Ovary (tissue), 9 donors: ENCODE results near the gene ZBBX. TPM values are rescaled to one million over a fixed set of nuclear protein-coding genes. Genes with fewer than 3 reads are reported as not detected.

Experiments
- DNase-seq, 5 donors: peaks; one replicate each; pipeline ENCODE4 v3.0.0-alpha.2; 2019 to 2020
- H3K27ac ChIP-seq, 2 donors: fragments of 200-600 bp; one replicate each; pipeline versions ENCODE4 v1.5.1 to v1.8.0; 2019 to 2022
- H3K27me3 ChIP-seq: fragments of 200-600 bp; one replicate; pipeline ENCODE4 v1.8.0; 2022
- H3K36me3 ChIP-seq: fragments of 200-600 bp; sonication (generic); one replicate; pipeline ENCODE4 v1.5.1; 2019
- H3K4me1 ChIP-seq: one replicate; pipeline ENCODE4 v1.8.1; 2013; ENCODE audit warnings: mild to moderate bottlenecking, moderate library complexity; ENCODE audit not compliant: insufficient read depth
- H3K4me3 ChIP-seq: fragments of 200-600 bp; sonication (generic); one replicate; pipeline ENCODE4 v1.5.1; 2017
- H3K9me3 ChIP-seq, 2 donors: fragments of 200-600 bp in 1 of 2; sonication (generic) in 1 of 2; one replicate each; pipeline versions ENCODE4 v1.5.1 to v1.8.1; 2013 to 2019; ENCODE audit warnings: mild to moderate bottlenecking in 1 of 2, moderate library complexity in 1 of 2
- CTCF ChIP-seq, 3 donors: fragments of 450-650 bp in 2 of 3; fragments of 200-600 bp in 1 of 3; IDR thresholded peaks; one replicate each; pipeline versions ENCODE4 v1.5.1 to v1.8.0; 2016 to 2022; ENCODE audit warnings: antibody characterized with exemption in 3 of 3, mild to moderate bottlenecking in 1 of 3
- EP300 ChIP-seq: sonication (generic); formaldehyde crosslinking; IDR thresholded peaks from one replicate; pipeline ENCODE4 v1.6.1; 2017; ENCODE audit warnings: antibody characterized with exemption
- POLR2A ChIP-seq: fragments of 450-650 bp; IDR thresholded peaks from one replicate; pipeline ENCODE4 v1.6.1; 2017; ENCODE audit warnings: antibody characterized with exemption, mild to moderate bottlenecking, moderate library complexity
- WGBS, 3 donors: extraction: QIAGEN DNeasy Blood & Tissue Kit in 1 of 3; methylation state at CpG; one replicate each; pipeline versions ENCODE4 v1.1.5 to v1.1.7; 2013 to 2017; 5-methylcytosine and 5-hydroxymethylcytosine counted together
- intact Hi-C, 4 donors: fragments of 100-400 bp; cut with DNase I; formaldehyde crosslinking; loops; one replicate each; pipeline versions ENCODE4 v1.11.0 to v1.15.1; 2022 to 2023
- polyA plus RNA-seq, 2 donors: library from polyadenylated mRNA; stranded (reverse); fragments of 200-250 nt in 1 of 2; fragments of 350-450 nt in 1 of 2; fragmentation: Illumina TruSeq in 1 of 2; extraction: RNeasy Lipid Tissue Mini Kit (QIAGEN cat#74804) in 1 of 2; gene quantifications; one replicate each; pipeline ENCODE4 v1.2.3, GENCODE V29; 2013 to 2014
- total RNA-seq, 7 donors: library from RNA; depleted of rRNA in 2 of 7; stranded (reverse); fragments of >200 nt in 2 of 7; fragmentation: NEBNext Ultra II Directional in 3 of 7; extraction: Animal tissue kit (Norgen Biotek cat#: 25700) in 3 of 7; gene quantifications; one replicate each; pipeline versions ENCODE4 v1.1.0 to v1.2.4, GENCODE V29; 2016 to 2023
- donor health status: DM: no; HTN: no; CAD: no; lungs with moderate emphysema.
- donor health status: DM: no; HTN: no; CAD: no.
- donor health status: Bipolar disorder and iron deficiency.
- donor health status: DM: yes; HTN: yes; CAD: no.
- donor health status: DM: no; HTN: no; CAD: no.
- donor health status: DM: yes; HTN: yes; CAD: no.

The ZBBX gene
- total and polyA plus RNA-seq, 9 donors: 0.18 to 38.9 (median 0.97) TPM; not detected in 2

GRCh38 chr3:167397826-167398225 lies 17.7 kb upstream of the ZBBX start:
- TF ChIP-seq CTCF (IDR thresholded peaks at IDR 0.05) (no peak), POLR2A (no peak), EP300 (no peak)

GRCh38 chr3:167396075-167396474 lies 16.0 kb upstream of the ZBBX start:
- intact Hi-C loops: no loop called here
- WGBS, 3 donors: 65 to 87% (median 67%) methylated on average over 2 of the region's 2 CpGs
- no peak for DNase-seq

More at GRCh38 chr3:167397826-167398225, 17.7 kb upstream of the ZBBX start:
- H3K27me3 ChIP-seq: no peaks in the 10 kb centered on the region
- WGBS, 3 donors: 7 to 19% (median 7%) methylated on average over 1 of the region's 1 CpG
- no peak overlapping the region for H3K27ac ChIP-seq
- intact Hi-C loops: no loop called here
- H3K36me3 ChIP-seq: no peaks in the 10 kb centered on the region
- no peak for DNase-seq
- H3K4me1 ChIP-seq: no peaks in the 10 kb centered on the region
- H3K9me3 ChIP-seq: no peaks in the 10 kb centered on the region
- no peak overlapping the region for H3K4me3 ChIP-seq

GRCh38 chr3:167394003-167394402 lies 13.9 kb upstream of the ZBBX start:
- WGBS, 3 donors: 24 to 32% (median 30%) methylated on average over 2 of the region's 2 CpGs
- no peak for DNase-seq
- Histone ChIP-seq H3K4me1 (no peaks in the 10 kb centered on the region), H3K9me3 (no peaks in the 10 kb centered on the region), H3K36me3 (no peaks in the 10 kb centered on the region), H3K27me3 (no peaks in the 10 kb centered on the region), H3K4me3 (no peak overlapping the region), H3K27ac (no peak overlapping the region)
- intact Hi-C loops: no loop called here
- TF ChIP-seq CTCF (IDR thresholded peaks at IDR 0.05) (no peak), EP300 (no peak), POLR2A (no peak)

More at GRCh38 chr3:167396075-167396474, 16.0 kb upstream of the ZBBX start:
- Histone ChIP-seq H3K4me3 (no peak overlapping the region), H3K36me3 (no peaks in the 10 kb centered on the region), H3K27ac (no peak overlapping the region), H3K9me3 (no peaks in the 10 kb centered on the region), H3K27me3 (no peaks in the 10 kb centered on the region), H3K4me1 (no peaks in the 10 kb centered on the region)
- no peak for TF ChIP-seq CTCF (IDR thresholded peaks at IDR 0.05)
- TF ChIP-seq POLR2A: no peak
- no peak for TF ChIP-seq EP300

- no peaks in the 10 kb centered on the region for H3K27me3 ChIP-seq
- H3K4me1 ChIP-seq: no peaks in the 10 kb centered on the region
- no peak overlapping the region for H3K27ac ChIP-seq
- intact Hi-C loops: no loop called here
- TF ChIP-seq CTCF (IDR thresholded peaks at IDR 0.05) (no peak), EP300 (no peak), POLR2A (no peak)
- 81 to 92% (median 86%) methylated on average over 3 of the region's 3 CpGs for WGBS, 3 donors
- no peaks in the 10 kb centered on the region for H3K9me3 ChIP-seq
- no peak overlapping the region for H3K4me3 ChIP-seq
- no peaks in the 10 kb centered on the region for H3K36me3 ChIP-seq
- no peak for DNase-seq
Observed at GRCh38 chr3:167382155-167382554, 2.1 kb upstream of the ZBBX start.
